Epithelial cell of umbilical artery (primary cell): ENCODE measurements around the gene CD7. TPM values are rescaled to one million over a fixed set of nuclear protein-coding genes. Genes with fewer than 3 reads are reported as not detected.

ENCODE experiments used
- total RNA-seq: library from RNA; depleted of rRNA; stranded (reverse); fragments of >200 nt; gene quantifications from 2 replicates; pipeline ENCODE4 v1.2.3, GENCODE V29; 2014

The CD7 gene
- not detected in 2 replicates for total RNA-seq

DNA sequence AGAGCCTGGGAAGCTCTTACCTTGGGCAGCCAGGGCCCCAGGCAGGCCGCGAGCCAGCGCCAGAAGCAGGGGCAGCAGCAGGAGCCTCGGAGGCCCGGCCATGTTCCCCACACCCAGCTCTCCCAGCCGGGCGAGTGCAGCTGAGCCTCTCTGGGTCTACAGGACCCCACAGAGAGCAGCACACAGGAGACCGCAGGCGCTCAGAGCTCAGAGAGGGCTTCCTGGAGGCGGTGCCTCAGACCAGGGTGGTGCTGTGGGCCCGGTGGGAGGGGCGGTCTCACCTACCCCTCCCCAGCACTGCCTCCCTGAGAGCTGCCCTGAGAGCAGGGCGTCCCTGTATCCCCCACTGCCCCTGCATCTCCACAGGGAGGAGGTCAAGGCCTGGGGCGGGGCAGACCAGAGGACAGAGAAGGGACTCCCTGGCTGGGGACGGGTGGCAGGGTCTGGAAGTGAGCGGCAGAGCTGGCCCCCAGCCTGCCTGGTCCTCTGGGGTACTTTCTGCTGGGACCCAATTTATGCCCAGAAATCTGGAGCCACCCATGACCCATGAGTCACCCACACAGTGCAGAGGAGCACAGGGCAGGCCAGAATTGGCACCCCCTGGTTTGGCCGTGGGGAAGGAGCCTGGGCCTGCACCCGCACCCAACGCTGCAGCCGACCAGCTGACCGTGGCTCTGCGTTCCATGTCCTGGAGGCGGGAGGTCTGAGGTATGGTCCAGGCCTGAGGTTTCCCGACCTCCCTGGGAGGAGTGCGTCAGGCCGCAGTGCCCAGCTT is at the start of gene CD7:
CD7 (minus strand) TSS at position 215 of the 775 bp plus-strand sequence; CDS start at position 102, 113 bp downstream.

DNA sequence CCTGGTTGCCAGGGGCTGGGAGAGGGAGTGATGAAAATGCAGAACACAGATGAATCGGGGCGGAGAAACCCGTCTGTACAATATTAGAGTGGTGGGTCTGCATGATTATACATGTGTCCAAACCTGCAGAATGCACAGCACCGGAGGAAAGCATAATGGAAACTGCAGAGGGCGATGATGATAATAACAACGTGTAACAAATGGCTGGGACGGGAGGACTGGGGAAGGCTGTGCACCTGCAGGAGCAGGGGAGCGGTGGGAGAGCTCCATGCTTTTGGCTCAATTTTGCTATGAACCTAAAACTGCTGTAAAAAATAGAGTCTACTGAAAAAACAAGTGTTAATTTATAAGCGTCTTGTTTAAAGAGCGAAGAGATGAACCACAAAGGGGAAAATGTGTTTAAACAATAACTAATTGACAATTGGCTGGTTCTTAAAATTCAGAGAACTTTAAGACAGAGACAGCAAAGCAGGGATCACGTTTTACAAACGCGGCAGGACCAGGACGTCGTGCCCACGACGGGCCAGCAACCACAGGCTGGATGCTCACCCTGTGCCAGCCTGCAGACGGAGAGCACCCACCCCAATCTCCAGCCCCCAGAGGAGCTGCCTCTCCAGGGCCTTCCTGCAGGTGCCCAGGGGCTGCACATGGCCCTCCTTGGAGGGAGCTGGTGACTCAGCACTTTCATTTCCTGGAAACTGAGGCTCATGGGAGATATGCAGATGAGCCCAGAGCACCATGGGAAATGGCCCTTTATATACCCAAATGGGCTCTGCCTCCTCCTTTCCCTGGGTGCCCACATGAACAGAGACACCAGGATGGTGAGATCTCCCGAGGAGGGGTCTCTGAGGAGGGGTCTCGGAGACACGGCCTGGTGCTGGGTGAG is 41.3 kb upstream of the CD7 start, which contains the start of gene TEX19:
TEX19 (plus strand) TSS at position 783 of the 886 bp plus-strand sequence. CDS start 2,904 bp downstream, outside the sequence.

DNA sequence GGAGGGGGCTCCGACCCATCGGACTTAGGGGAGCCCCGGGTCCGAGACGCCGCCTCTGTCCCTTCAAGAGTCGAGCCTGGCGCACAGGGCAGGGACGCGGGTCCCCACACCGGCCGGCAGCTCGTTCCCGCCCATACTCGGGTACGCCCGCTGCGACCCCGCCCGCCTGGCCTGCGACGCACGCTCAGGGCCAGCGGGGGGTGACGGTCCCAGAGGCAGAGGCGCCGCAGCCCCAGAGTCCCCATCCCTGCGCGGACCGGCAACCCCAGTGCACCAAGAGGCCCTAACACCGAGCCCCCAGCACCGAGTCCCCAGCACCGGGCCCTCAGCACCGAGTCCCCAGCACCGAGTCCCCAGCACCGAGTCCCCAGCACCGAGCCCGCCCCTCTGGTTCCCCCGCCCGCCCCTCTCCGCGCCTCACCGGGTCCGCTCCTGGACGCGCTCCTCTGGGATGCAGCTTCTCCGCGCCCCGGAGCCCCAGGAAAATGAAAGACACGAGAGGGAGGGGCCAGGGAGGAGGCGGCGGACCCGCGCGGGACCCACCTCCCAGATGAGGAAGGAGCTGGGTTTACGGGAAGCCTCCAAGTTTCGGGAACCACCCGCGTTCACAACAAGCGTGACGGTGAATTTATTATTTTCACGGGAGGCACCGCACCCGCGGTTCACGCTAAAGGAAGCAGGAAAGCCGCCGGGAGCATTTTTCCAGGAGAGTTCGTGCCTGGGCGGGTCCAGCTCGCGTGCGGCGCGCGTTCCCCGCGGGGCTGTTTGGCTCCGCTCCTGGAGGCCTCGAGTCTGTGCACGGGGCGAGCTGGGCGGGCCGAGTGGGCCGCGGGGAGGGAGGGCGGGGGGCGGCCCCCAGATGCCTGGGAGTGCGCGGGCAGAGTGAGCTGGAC is 16.1 kb upstream of the CD7 start, which contains the start of gene SECTM1:
SECTM1 (minus strand) TSS at position 488 of the 893 bp plus-strand sequence. CDS start 6,526 bp downstream, outside the sequence.

DNA sequence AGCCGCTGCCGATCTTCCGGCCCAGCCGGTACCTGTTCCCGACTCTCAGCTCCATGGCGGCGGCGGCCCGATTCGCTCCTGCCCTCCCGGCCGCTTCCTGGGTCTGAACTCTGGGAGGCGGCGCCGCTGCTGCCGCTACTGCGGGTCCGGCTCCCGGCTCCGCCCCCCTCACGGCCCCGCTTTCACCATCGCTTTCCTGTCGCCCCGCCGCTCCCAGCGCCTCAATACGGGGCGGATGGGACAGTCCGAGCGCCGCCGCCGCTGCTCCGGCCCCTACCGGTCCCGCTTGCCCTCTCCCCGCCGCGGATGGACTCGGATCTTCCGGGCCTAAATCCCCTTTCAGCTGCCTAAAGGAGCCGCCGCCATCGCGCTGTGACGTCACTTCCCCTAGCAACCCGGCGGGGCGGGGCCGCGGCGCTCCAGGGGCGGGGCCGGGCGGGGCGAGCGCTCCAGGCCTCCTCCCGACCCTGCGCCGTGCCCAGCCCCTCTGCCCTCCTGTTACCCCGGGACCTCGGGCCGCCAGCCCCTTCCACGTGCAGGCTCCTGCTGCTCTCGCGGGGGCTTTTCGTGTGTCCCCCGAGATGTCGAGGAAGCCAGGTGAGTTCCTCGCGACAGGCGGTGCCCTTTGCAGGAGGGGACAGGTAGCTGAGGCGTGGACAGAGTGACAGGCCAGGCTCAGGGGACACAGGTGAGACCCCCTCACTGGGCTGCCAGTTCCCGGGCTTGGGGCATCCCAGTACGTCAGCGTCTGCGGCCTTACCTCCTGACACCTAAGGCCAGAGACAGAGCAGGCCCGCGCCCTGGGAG is 43.9 kb downstream of the CD7 start, which contains the start of gene CSNK1D:
CSNK1D (minus strand) TSS at position 374 of the 807 bp plus-strand sequence; CDS start at position 55, 319 bp downstream.

Other genes starting within 250 kb of the CD7 start
- gene FASN, start 219.4 kb downstream of the CD7 start, total RNA-seq = 49.1 and 83.8 TPM in 2 replicates
- 7.1 and 8.1 TPM in 2 replicates for gene CCDC57, start 104.8 kb downstream of the CD7 start, total RNA-seq
- gene SLC16A3, start 88.6 kb downstream of the CD7 start, total RNA-seq = 120 and 156 TPM in 2 replicates
- gene CSNK1D, start 43.9 kb downstream of the CD7 start, total RNA-seq = 45.7 and 54.6 TPM in 2 replicates
- 0.65 and 8.8 TPM in 2 replicates for gene SECTM1, start 16.2 kb upstream of the CD7 start, total RNA-seq
- not detected in 2 replicates for gene TEX19, start 41.6 kb upstream of the CD7 start, total RNA-seq
- gene UTS2R, start 54.2 kb upstream of the CD7 start, total RNA-seq = not detected in 2 replicates
- 10.7 and 18.2 TPM in 2 replicates for gene HEXD, start 100.7 kb upstream of the CD7 start, total RNA-seq
- 29.2 and 30.5 TPM in 2 replicates for gene OGFOD3, start 101.0 kb upstream of the CD7 start, total RNA-seq
- gene CYBC1, start 133.1 kb upstream of the CD7 start, total RNA-seq = 44.1 and 57.2 TPM in 2 replicates
- gene NARF, start 141.1 kb upstream of the CD7 start, total RNA-seq = 36.9 and 78.6 TPM in 2 replicates
- gene FOXK2, start 202.1 kb upstream of the CD7 start, total RNA-seq = 21.7 and 22.1 TPM in 2 replicates